HG03280 (cell line): ENCODE data around the gene ASTN2.
"Not testable (repeated sequence)": the region's sequence is repeated elsewhere in the genome, so short reads cannot be mapped to it uniquely, and the experiment has no call there.

ENCODE experiments used
- ATAC-seq: cut with Tn5 transposase; IDR thresholded peaks from one replicate; pipeline ENCODE4 v1.9.1; 2021; ENCODE audit warnings: mild to moderate bottlenecking, moderate library complexity; ENCODE audit not compliant: unreplicated experiment

ASTN2 gene

GRCh38 chr9:116837018-116837989 is 577.6 kb downstream of the ASTN2 start:
- no peak for ATAC-seq

GRCh38 chr9:116830321-116830720 is 584.5 kb downstream of the ASTN2 start:
- ATAC-seq = not testable (repeated sequence)

GRCh38 chr9:116821633-116822229 is 593.1 kb downstream of the ASTN2 start:
- ATAC-seq = no peak

GRCh38 chr9:116819116-116819515 is 595.7 kb downstream of the ASTN2 start:
- ATAC-seq = no peak

GRCh38 chr9:116817762-116818161 is 597.1 kb downstream of the ASTN2 start:
- no peak for ATAC-seq

GRCh38 chr9:116816484-116816883 is 598.4 kb downstream of the ASTN2 start:
- ATAC-seq = no peak

- ATAC-seq = no peak
These were observed 599.0 kb downstream of the ASTN2 start for GRCh38 chr9:116815835-116816234.

- no peak for ATAC-seq
These were observed 601.9 kb downstream of the ASTN2 start for GRCh38 chr9:116813031-116813300.

GRCh38 chr9:116812231-116813030 is 602.4 kb downstream of the ASTN2 start:
- ATAC-seq = no peak

- no peak for ATAC-seq
These were observed 605.2 kb downstream of the ASTN2 start for GRCh38 chr9:116809656-116810055.

GRCh38 chr9:116806075-116806474 is 608.8 kb downstream of the ASTN2 start:
- ATAC-seq = no peak

GRCh38 chr9:116800885-116801284 is 614.0 kb downstream of the ASTN2 start:
- ATAC-seq = no peak

GRCh38 chr9:116800074-116800473 is 614.8 kb downstream of the ASTN2 start:
- no peak for ATAC-seq

- ATAC-seq = no peak
These were observed 616.3 kb downstream of the ASTN2 start for GRCh38 chr9:116798521-116798920.

GRCh38 chr9:116797276-116797675 is 617.6 kb downstream of the ASTN2 start:
- ATAC-seq = no peak

- ATAC-seq = no peak
These were observed 618.2 kb downstream of the ASTN2 start for GRCh38 chr9:116796669-116797068.

GRCh38 chr9:116795821-116796220 is 619.0 kb downstream of the ASTN2 start:
- ATAC-seq = no peak

- ATAC-seq = no peak
These were observed 622.6 kb downstream of the ASTN2 start for GRCh38 chr9:116792271-116792670.

GRCh38 chr9:116791326-116791725 is 623.5 kb downstream of the ASTN2 start:
- no peak for ATAC-seq

GRCh38 chr9:116789081-116789480 is 625.8 kb downstream of the ASTN2 start:
- no peak for ATAC-seq

GRCh38 chr9:116786737-116787136 is 628.1 kb downstream of the ASTN2 start:
- no peak for ATAC-seq

- ATAC-seq = no peak
These were observed 637.7 kb downstream of the ASTN2 start for GRCh38 chr9:116777116-116777515.
